HG03558 (cell line): Measurements from ENCODE around the gene OR3A1.
"Not testable (repeated sequence)": the region's sequence is repeated elsewhere in the genome, so short reads cannot be mapped to it uniquely, and the experiment has no call there.

Experiments
- ATAC-seq: cut with Tn5 transposase; IDR thresholded peaks from one replicate; pipeline ENCODE4 v1.9.1; 2021; ENCODE audit warnings: moderate number of reproducible peaks; ENCODE audit not compliant: unreplicated experiment; ENCODE audit errors: extremely low read depth

Gene OR3A1, protein sequence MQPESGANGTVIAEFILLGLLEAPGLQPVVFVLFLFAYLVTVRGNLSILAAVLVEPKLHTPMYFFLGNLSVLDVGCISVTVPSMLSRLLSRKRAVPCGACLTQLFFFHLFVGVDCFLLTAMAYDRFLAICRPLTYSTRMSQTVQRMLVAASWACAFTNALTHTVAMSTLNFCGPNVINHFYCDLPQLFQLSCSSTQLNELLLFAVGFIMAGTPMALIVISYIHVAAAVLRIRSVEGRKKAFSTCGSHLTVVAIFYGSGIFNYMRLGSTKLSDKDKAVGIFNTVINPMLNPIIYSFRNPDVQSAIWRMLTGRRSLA

GRCh38 chr17:3298260-3298659 is at the start of gene OR3A1:
Gene OR3A1, minus strand, starts transcription at chr17:3298360. Its CDS starts 5,778 bp downstream, at chr17:3292582.
- ATAC-seq, result no peak

- ATAC-seq, result not testable (repeated sequence)
Observed at GRCh38 chr17:3342782-3343181, 44.6 kb upstream of the OR3A1 start.

GRCh38 chr17:3335876-3336275 is 37.7 kb upstream of the OR3A1 start:
- no peak for ATAC-seq

- ATAC-seq, result no peak
Observed at GRCh38 chr17:3318336-3318735, 20.2 kb upstream of the OR3A1 start.

DNA sequence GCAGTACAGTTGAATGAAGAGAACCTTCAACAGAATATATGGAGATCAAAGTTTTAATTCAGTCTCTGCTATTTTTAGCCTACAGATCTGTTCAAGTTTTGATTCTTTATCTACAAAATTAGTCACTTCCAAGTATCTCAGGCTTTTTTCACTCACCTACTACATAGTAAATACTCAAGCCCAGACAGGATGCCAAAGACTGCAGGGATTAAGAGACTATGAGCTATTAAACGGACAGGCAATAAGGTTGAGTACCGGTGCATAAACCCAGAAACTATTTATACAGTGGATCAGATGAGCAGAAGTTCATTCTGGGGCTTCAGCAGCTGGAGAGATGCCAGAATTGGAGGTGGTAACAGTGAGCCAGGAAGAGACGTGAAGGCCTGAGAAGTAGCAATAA is 18.7 kb upstream of the OR3A1 start:
- no peak for ATAC-seq

GRCh38 chr17:3308603-3309002 is 10.4 kb upstream of the OR3A1 start:
- no peak for ATAC-seq

DNA sequence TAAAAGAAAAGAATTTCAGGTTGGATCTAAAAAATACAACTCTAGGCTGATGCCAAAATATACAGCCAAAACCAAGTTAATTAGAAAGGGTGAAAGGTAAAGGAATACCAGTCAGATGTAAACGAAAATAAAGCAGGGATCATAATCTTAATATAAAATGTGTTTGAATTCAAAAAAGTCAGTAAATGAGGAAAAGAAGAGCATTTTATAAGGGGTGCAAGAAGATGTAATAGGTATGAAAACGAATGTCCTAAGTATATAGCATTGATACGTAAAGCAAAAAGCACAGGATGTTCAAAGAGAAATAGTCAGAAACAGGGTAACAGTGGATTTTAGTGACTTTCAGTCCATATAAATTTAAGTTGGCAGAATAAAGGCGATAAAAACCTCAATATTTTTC is 2.5 kb downstream of the OR3A1 start:
- no peak for ATAC-seq

- not testable (repeated sequence) for ATAC-seq
Observed at GRCh38 chr17:3293548-3293947, 4.6 kb downstream of the OR3A1 start.

DNA sequence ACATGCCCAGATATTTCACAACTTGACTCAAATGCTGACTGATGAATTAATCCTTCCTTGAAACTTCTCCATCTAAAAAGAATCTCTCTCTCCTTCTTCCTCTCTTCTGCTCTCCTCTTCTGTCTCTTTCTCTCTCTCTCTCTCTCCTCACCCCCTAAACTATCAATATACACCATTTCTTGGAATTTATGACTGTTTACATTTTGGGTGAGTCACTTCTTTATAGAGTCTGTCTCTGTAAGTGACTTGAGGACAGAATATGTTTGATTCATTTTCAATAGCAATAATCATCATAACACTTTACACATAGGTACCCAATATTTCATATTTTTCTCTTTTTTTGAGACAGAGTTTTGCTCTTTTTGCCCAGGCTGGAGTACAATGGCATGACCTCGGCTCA is 15.3 kb downstream of the OR3A1 start:
- ATAC-seq, result no peak

- ATAC-seq, result no peak
Observed at GRCh38 chr17:3276126-3276525, 22.0 kb downstream of the OR3A1 start.

DNA sequence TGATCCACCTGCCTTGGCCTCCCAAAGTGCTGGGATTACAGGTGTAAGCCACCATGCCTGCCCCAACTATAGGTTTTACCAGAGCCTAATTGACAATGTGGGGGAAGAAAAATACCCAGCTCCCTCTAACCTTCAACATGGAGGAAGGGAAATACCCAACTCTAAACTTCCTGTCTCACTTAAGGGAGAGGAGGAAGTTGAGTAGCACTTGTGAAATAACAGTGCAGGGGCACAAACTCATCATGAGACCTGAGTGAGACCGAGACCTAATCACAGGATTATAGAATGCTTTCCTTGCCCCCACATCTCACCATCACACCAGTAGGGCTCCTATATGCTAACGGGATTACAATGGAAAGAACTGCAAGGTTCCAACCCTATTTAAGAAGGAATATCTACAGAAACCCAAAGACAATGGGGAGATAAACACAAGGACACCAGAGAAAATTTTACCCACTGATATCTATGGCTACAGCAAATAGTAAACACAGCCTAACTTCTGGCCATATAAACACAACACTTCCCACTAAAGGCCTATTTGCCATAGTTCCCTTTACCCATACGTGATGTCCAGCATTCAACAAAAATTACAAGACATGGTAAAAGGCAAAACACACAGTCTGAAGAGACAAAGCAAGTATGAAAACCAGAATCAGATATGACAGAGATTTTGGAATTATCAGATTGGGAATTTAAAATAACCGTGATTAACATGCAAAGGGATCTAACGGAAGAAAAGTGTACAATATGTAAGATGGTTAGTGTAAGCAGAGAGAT is 26.9 kb downstream of the OR3A1 start:
- ATAC-seq, result no peak

DNA sequence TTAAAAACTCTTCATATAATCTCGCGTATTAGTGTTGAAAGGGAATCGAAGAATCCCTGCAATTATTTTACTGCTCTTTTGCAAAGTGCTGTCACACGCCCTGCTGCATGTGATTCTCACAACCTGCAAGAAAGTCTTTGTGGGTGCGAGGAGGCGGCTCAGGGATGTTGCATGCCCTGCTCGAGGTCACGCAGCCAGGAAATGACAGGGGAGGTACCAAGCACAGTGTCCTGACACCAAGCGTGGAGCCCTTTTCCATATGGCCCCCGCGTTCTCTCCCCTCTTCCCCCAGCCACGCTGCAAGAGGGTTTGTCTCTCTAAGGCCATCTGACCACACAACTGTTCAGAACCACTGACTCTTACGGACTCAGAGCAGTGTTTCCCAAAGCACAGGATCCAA is 37.6 kb downstream of the OR3A1 start:
- no peak for ATAC-seq

GRCh38 chr17:3260163-3260562 is 38.0 kb downstream of the OR3A1 start:
- ATAC-seq, result no peak

GRCh38 chr17:3256575-3256974 is 41.6 kb downstream of the OR3A1 start:
- no peak for ATAC-seq

- ATAC-seq, result not testable (repeated sequence)
Observed at GRCh38 chr17:3249013-3249412, 49.1 kb downstream of the OR3A1 start.

GRCh38 chr17:3244841-3245240 is 53.3 kb downstream of the OR3A1 start:
- ATAC-seq, result not testable (repeated sequence)

GRCh38 chr17:3241044-3241443 is 57.1 kb downstream of the OR3A1 start:
- not testable (repeated sequence) for ATAC-seq
